CD4-positive, alpha-beta T cell (primary cell): ENCODE data around the gene F12. TPM values are rescaled to one million over a fixed set of nuclear protein-coding genes. Genes with fewer than 3 reads are reported as not detected.
A peak's percentile ranks its signal among the peaks of the same experiment; 100 is the strongest.

Experiments used
- ATAC-seq: fragments of 200-7000 bp; cut with Tn5 transposase; one replicate; pipeline ENCODE4 v1.10.0; 2022; ENCODE audit warnings: mild to moderate bottlenecking; ENCODE audit not compliant: poor library complexity
- CTCF ChIA-PET: fragments of 350-600 bp; sonication (Branson Sonifier 250); formaldehyde crosslinking; loops from one replicate; lab custom pipeline; 2021; ENCODE audit warnings: antibody characterized with exemption, inconsistent platforms; lab: Charles Lee
- POLR2A ChIA-PET: fragments of 350-600 bp; sonication (Branson Sonifier 250); formaldehyde crosslinking; loops from one replicate; lab custom pipeline; 2021; ENCODE audit warnings: antibody characterized with exemption, inconsistent platforms; lab: Charles Lee
- DNase-seq, 14 experiments: peaks; one replicate each; pipeline ENCODE4 v3.0.0-alpha.2; 2013 to 2020; ENCODE audit warnings: mixed read lengths in 2 of 14
- H3K27ac ChIP-seq, 2 donors: one replicate each; pipeline versions ENCODE4 v1.5.1 to v1.7.0; 2013; ENCODE audit warnings: low read length in 2 of 2, low read depth in 1 of 2, mild to moderate bottlenecking in 1 of 2
- H3K27me3 ChIP-seq, 2 experiments: 1 replicate in 1 of 2; 2 replicates in 1 of 2; pipeline versions ENCODE4 v1.6.1 to v1.7.0; 2013; ENCODE audit warnings: low read length in 2 of 2, control low read depth in 1 of 2, mild to moderate bottlenecking in 1 of 2, moderate library complexity in 1 of 2; ENCODE audit not compliant: insufficient read depth in 2 of 2, control insufficient read depth in 1 of 2
- H3K36me3 ChIP-seq: one replicate; pipeline ENCODE4 v1.6.1; 2013; ENCODE audit warnings: low read length, control low read depth; ENCODE audit not compliant: insufficient read depth
- H3K4me1 ChIP-seq: one replicate; pipeline ENCODE4 v1.6.1; 2013; ENCODE audit warnings: low read length, control low read depth; ENCODE audit not compliant: insufficient read depth
- H3K4me3 ChIP-seq: one replicate; pipeline ENCODE4 v1.5.1; 2013; ENCODE audit warnings: mild to moderate bottlenecking, low read length, moderate library complexity
- H3K9me3 ChIP-seq, 2 experiments: 1 replicate in 1 of 2; 2 replicates in 1 of 2; pipeline versions ENCODE4 v1.6.1 to v1.7.0; 2013; ENCODE audit warnings: low read length in 2 of 2, mild to moderate bottlenecking in 2 of 2, control low read depth in 1 of 2, moderate library complexity in 1 of 2; ENCODE audit not compliant: control insufficient read depth in 1 of 2, insufficient read depth in 1 of 2
- H3K27ac Mint-ChIP-seq: one replicate; pipeline ENCODE4 v1.8.0; 2020; ENCODE audit warnings: mixed read lengths
- H3K27me3 Mint-ChIP-seq: one replicate; pipeline ENCODE4 v1.8.0; 2021; ENCODE audit warnings: mixed read lengths
- H3K36me3 Mint-ChIP-seq: one replicate; pipeline ENCODE4 v1.8.0; 2021; ENCODE audit warnings: low read depth, mixed read lengths
- H3K4me1 Mint-ChIP-seq: one replicate; pipeline ENCODE4 v1.8.0; 2021; ENCODE audit warnings: low read depth, mixed read lengths
- H3K4me3 Mint-ChIP-seq: one replicate; pipeline ENCODE4 v1.8.0; 2020; ENCODE audit warnings: mild to moderate bottlenecking, mixed read lengths
- H3K9me3 Mint-ChIP-seq: one replicate; pipeline ENCODE4 v1.8.0; 2020; ENCODE audit warnings: mixed read lengths
- CTCF ChIP-seq: fragments of 200-600 bp; IDR thresholded peaks from one replicate; pipeline ENCODE4 v1.8.0; 2022; ENCODE audit warnings: antibody characterized with exemption, mild to moderate bottlenecking
- intact Hi-C, 2 experiments: fragments of 100-400 bp; cut with DNase I in 1 of 2; cut with micrococcal nuclease in 1 of 2; formaldehyde crosslinking; loops; one replicate each; pipeline versions ENCODE4 v1.15.1 to v1.9.0; 2023 to 2025; cut with DNase I, micrococcal nuclease
- total RNA-seq, 174 experiments: library from RNA in 2 of 174; stranded (reverse) in 2 of 174; gene quantifications; one replicate each; pipeline ENCODE4 v1.2.3 and lab custom pipeline; 2021 to 2026

F12 gene
- total RNA-seq, 2 experiments from 2014 or later = 0.20 to 0.60 TPM

GRCh38 chr5:177445052-177445916 lies 35.9 kb upstream of the F12 start:
- Mint-ChIP-seq H3K4me1 (peaks cover 52% of the 10 kb centered on the region), H3K27ac (peak overlapping the region; percentile 88), H3K9me3 (no peaks in the 10 kb centered on the region), H3K4me3 (peak overlapping the region; percentile 80), H3K27me3 (no peaks in the 10 kb centered on the region), H3K36me3 (peaks cover 41% of the 10 kb centered on the region)
- H3K27me3 ChIP-seq = no peaks in the 10 kb centered on the region
- peaks cover 29% of the 10 kb centered on the region for H3K36me3 ChIP-seq
- H3K9me3 ChIP-seq = no peaks in the 10 kb centered on the region
- CTCF ChIA-PET = interaction anchor here (0.9 to 16.6 kb wide), 8 partner anchors 9 to 76 kb away, joined by 3 to 352 read pairs (median 8); partner anchors contain the start of genes F12 and PFN3
- H3K4me1 ChIP-seq = peaks cover 85% of the 10 kb centered on the region
- POLR2A ChIA-PET = interaction anchor here (0.7 to 15.3 kb wide), 16 partner anchors 8 to 908 kb away, joined by 3 to 661 read pairs (median 5); partner anchors contain the start of genes F12, GRK6, LMAN2 and MXD3
- peak overlapping the region; percentile 56 for H3K4me3 ChIP-seq
- peak overlapping the region; percentile 73 to 89 for H3K27ac ChIP-seq
- intact Hi-C loops = loop anchor here in 1 of 2 experiments (2.0 kb wide), 2 partner anchors 14 to 40 kb away; no protein-coding TSS in a partner anchor
- ATAC-seq (peak; percentile 10), DNase-seq (peak in 4 of 14 experiments; percentile 32 to 87 (median 70))
- TF ChIP-seq CTCF = no peak

- ATAC-seq (peak; percentile 24), DNase-seq (peak in 5 of 14 experiments; percentile 29 to 85 (median 30))
- H3K27me3 ChIP-seq = no peaks in the 10 kb centered on the region
- ChIA-PET CTCF (interaction anchor here (1.5 to 16.6 kb wide), 5 partner anchors 10 to 75 kb away, joined by 6 to 352 read pairs (median 22); partner anchors contain the start of genes F12 and PFN3), POLR2A (interaction anchor here (1.1 to 15.3 kb wide), 7 partner anchors 10 to 88 kb away, joined by 3 to 661 read pairs (median 59); partner anchors contain the start of genes F12, GRK6 and PFN3)
- H3K9me3 ChIP-seq = no peaks in the 10 kb centered on the region
- TF ChIP-seq CTCF = no peak
- no peaks in the 10 kb centered on the region for H3K9me3 Mint-ChIP-seq
- no peak overlapping the region for H3K4me3 ChIP-seq
- peaks cover 37% of the 10 kb centered on the region for H3K36me3 ChIP-seq
- peak overlapping the region; percentile 73 to 89 for H3K27ac ChIP-seq
- peaks cover 50% of the 10 kb centered on the region for H3K36me3 Mint-ChIP-seq
- peaks cover 61% of the 10 kb centered on the region for H3K4me1 Mint-ChIP-seq
- H3K4me1 ChIP-seq = peaks cover 87% of the 10 kb centered on the region
- H3K27me3 Mint-ChIP-seq = no peaks in the 10 kb centered on the region
- peak overlapping the region; percentile 88 for H3K27ac Mint-ChIP-seq
- H3K4me3 Mint-ChIP-seq = peak overlapping the region; percentile 80
- intact Hi-C loops = loop anchor here (1.0 to 2.0 kb wide), 3 partner anchors 14 to 40 kb away; partner anchors contain the start of gene GRK6 (in 1 of the 2)
Observed at GRCh38 chr5:177444106-177445051, 35.0 kb upstream of the F12 start.
